GM21390 (cell line): ENCODE data around the gene TRERF1.
"Not testable (repeated sequence)": the region's sequence is repeated elsewhere in the genome, so short reads cannot be mapped to it uniquely, and the experiment has no call there.

Experiments used
- ATAC-seq: cut with Tn5 transposase; IDR thresholded peaks from one replicate; pipeline ENCODE4 v1.9.1; 2021; ENCODE audit not compliant: unreplicated experiment

The TRERF1 gene

GRCh38 chr6:42229506-42230119 lies 222.1 kb downstream of the TRERF1 start:
- no peak for ATAC-seq

GRCh38 chr6:42228305-42228704 lies 223.4 kb downstream of the TRERF1 start:
- no peak for ATAC-seq

- ATAC-seq = no peak
Observed at GRCh38 chr6:42227173-42227850, 224.4 kb downstream of the TRERF1 start.

GRCh38 chr6:42226645-42227143 lies 225.0 kb downstream of the TRERF1 start:
- ATAC-seq = no peak

- no peak for ATAC-seq
Observed at GRCh38 chr6:42226161-42226611, 225.5 kb downstream of the TRERF1 start.

- no peak for ATAC-seq
Observed at GRCh38 chr6:42225419-42225818, 226.3 kb downstream of the TRERF1 start.

- ATAC-seq = no peak
Observed at GRCh38 chr6:42225029-42225339, 226.7 kb downstream of the TRERF1 start.

- peak; percentile 89 for ATAC-seq
Observed at GRCh38 chr6:42224222-42225028, 227.3 kb downstream of the TRERF1 start.

GRCh38 chr6:42222448-42222847 lies 229.3 kb downstream of the TRERF1 start:
- ATAC-seq = no peak

- ATAC-seq = no peak
Observed at GRCh38 chr6:42221546-42221945, 230.2 kb downstream of the TRERF1 start.

- no peak for ATAC-seq
Observed at GRCh38 chr6:42220807-42221206, 230.9 kb downstream of the TRERF1 start.

- ATAC-seq = peak; percentile 89
Observed at GRCh38 chr6:42217519-42218367, 234.0 kb downstream of the TRERF1 start, which contains the start of gene MRPS10. Gene MRPS10, minus strand, starts transcription at chr6:42217861. Its CDS starts 12 bp downstream, at chr6:42217849.

- ATAC-seq = no peak
Observed at GRCh38 chr6:42217157-42217518, 234.6 kb downstream of the TRERF1 start.

GRCh38 chr6:42216495-42216894 lies 235.2 kb downstream of the TRERF1 start:
- not testable (repeated sequence) for ATAC-seq

GRCh38 chr6:42212442-42212841 lies 239.3 kb downstream of the TRERF1 start:
- ATAC-seq = no peak

- peak; percentile 55 for ATAC-seq
Observed at GRCh38 chr6:42211726-42212125, 240.0 kb downstream of the TRERF1 start.

GRCh38 chr6:42210551-42210950 lies 241.2 kb downstream of the TRERF1 start:
- ATAC-seq = no peak

GRCh38 chr6:42207559-42207958 lies 244.2 kb downstream of the TRERF1 start:
- ATAC-seq = not testable (repeated sequence)

- ATAC-seq = no peak
Observed at GRCh38 chr6:42204768-42205282, 246.9 kb downstream of the TRERF1 start.

- no peak for ATAC-seq
Observed at GRCh38 chr6:42203183-42203582, 248.5 kb downstream of the TRERF1 start.
